Progenitor cell of endocrine pancreas (in vitro differentiated cells): ENCODE results near the gene MAP1LC3A. TPM values are rescaled to one million over a fixed set of nuclear protein-coding genes. Genes with fewer than 3 reads are reported as not detected.

Experiments used
- DNase-seq: peaks from one replicate; pipeline ENCODE4 v3.0.0; 2021; ENCODE audit warnings: low spot score; ENCODE audit not compliant: unreplicated experiment
- H3K27ac Mint-ChIP-seq: 2 replicates; pipeline ENCODE4 v1.8.0; 2021; ENCODE audit warnings: mild to moderate bottlenecking, moderate library complexity, mixed read lengths
- H3K27me3 Mint-ChIP-seq: 2 replicates; pipeline ENCODE4 v1.8.0; 2021; ENCODE audit warnings: mixed read lengths
- H3K36me3 Mint-ChIP-seq: 2 replicates; pipeline ENCODE4 v1.8.0; 2022; ENCODE audit warnings: mixed read lengths; ENCODE audit not compliant: insufficient read depth
- H3K4me1 Mint-ChIP-seq: 2 replicates; pipeline ENCODE4 v1.8.0; 2021; ENCODE audit warnings: low read depth, mixed read lengths
- H3K4me3 Mint-ChIP-seq: 2 replicates; pipeline ENCODE4 v1.8.0; 2021; ENCODE audit warnings: low read depth, mild to moderate bottlenecking, moderate library complexity, mixed read lengths
- H3K9me3 Mint-ChIP-seq: 2 replicates; pipeline ENCODE4 v1.8.0; 2021; ENCODE audit warnings: low read depth, mixed read lengths
- CTCF ChIP-seq: fragments of 200-600 bp; sonication (generic); IDR thresholded peaks from one replicate; pipeline ENCODE4 v1.5.0; 2021; ENCODE audit warnings: antibody characterized with exemption, mild to moderate bottlenecking; ENCODE audit not compliant: unreplicated experiment
- total RNA-seq: library from RNA; stranded (reverse); gene quantifications from 2 replicates; pipeline ENCODE4 v1.2.1, GENCODE V29; 2021

Gene MAP1LC3A
- total RNA-seq, 1 donor from 2014 or later, result 52.8 TPM

- no peak for DNase-seq
- no peaks in the 10 kb centered on the region for H3K27me3 Mint-ChIP-seq
- peak; percentile 53 for TF ChIP-seq CTCF
- no peaks in the 10 kb centered on the region for H3K9me3 Mint-ChIP-seq
- no peaks in the 10 kb centered on the region for H3K4me1 Mint-ChIP-seq
- H3K36me3 Mint-ChIP-seq, result peaks cover 47% of the 10 kb centered on the region
- no peak overlapping the region for H3K4me3 Mint-ChIP-seq
- H3K27ac Mint-ChIP-seq, result no peak overlapping the region
Measured at GRCh38 chr20:34536798-34537394, 21.6 kb upstream of the MAP1LC3A start.

DNA sequence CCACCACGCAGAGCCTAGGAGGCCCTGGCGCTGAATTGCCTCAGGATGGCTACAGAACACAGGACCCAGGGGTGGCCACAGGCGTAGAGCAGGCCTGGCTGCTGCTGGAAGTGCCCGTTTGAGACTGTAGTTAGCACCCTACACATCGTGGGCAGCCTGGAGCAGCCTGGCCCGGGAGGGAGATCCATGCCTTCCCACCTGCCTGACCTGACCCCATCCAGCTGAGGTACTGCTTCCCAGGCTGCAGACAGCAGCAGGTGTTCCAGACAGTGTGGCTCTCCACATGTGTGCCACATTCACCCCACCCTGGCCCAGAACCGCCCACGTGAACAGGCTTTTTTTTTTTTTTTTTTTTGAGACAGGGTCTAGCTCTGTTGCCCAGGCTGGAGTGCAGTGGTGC lies 20.9 kb upstream of the MAP1LC3A start:
- no peak for TF ChIP-seq CTCF
- Mint-ChIP-seq H3K4me3 (no peak overlapping the region), H3K9me3 (no peaks in the 10 kb centered on the region), H3K27me3 (no peaks in the 10 kb centered on the region), H3K4me1 (no peaks in the 10 kb centered on the region), H3K36me3 (peaks cover 49% of the 10 kb centered on the region), H3K27ac (no peak overlapping the region)
- no peak for DNase-seq

DNA sequence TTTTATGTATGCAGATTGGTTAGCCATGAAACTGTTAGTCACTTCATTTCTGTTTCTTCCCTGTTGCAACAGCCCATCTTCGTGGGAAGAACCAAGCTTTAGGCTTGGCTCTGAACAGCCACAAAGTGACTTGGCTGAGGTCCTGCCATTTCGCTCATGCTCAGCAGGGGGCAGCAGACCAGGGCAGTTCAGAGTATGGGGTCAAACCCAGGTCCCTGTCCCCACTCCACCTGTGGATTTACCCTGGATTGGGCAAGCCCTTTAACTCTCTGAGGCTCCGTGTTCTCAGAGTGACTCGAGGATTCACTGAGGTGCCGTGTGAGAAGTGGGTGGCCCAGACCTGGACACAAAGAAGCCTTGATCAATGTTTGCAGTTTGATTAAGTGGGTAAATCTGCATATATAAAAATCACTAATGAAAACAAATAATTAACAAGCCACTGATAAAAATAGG lies 19.8 kb upstream of the MAP1LC3A start:
- H3K4me3 Mint-ChIP-seq, result no peak overlapping the region
- peaks cover 4% of the 10 kb centered on the region for H3K4me1 Mint-ChIP-seq
- H3K27ac Mint-ChIP-seq, result peak overlapping the region; percentile 23
- peak; percentile 52 for DNase-seq
- H3K36me3 Mint-ChIP-seq, result peaks cover 48% of the 10 kb centered on the region
- H3K9me3 Mint-ChIP-seq, result no peaks in the 10 kb centered on the region
- no peaks in the 10 kb centered on the region for H3K27me3 Mint-ChIP-seq
- TF ChIP-seq CTCF, result peak; percentile 83

DNA sequence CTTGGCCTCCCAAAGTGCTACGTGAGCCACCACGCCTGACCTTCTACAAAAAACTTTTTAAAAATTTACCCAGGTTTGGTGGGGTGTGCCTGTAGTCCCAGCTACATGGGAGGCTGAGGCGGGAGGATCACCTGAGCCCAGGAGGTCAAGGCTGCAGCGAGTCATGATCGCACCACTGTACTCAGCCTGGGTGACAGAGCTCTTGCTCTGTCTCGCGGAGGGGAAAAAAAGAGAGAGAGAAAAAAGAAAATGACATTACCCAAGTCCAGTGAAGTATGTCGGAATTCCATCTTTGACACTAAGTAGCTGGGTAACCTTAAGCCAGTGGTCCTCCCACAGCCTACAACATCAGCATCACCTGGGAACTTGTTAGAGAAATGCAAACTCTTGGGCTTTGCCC lies 18.8 kb upstream of the MAP1LC3A start:
- Mint-ChIP-seq H3K27me3 (peaks cover 2% of the 10 kb centered on the region), H3K4me3 (no peak overlapping the region), H3K27ac (no peak overlapping the region), H3K36me3 (peaks cover 42% of the 10 kb centered on the region), H3K4me1 (peaks cover 14% of the 10 kb centered on the region), H3K9me3 (no peaks in the 10 kb centered on the region)
- no peak for TF ChIP-seq CTCF
- no peak for DNase-seq

GRCh38 chr20:34540596-34541263 lies 17.8 kb upstream of the MAP1LC3A start:
- Mint-ChIP-seq H3K36me3 (peaks cover 37% of the 10 kb centered on the region), H3K9me3 (no peaks in the 10 kb centered on the region), H3K4me1 (peaks cover 16% of the 10 kb centered on the region), H3K27me3 (peaks cover 6% of the 10 kb centered on the region), H3K27ac (no peak overlapping the region), H3K4me3 (no peak overlapping the region)
- TF ChIP-seq CTCF, result no peak
- no peak for DNase-seq
